ENCODE results near the gene MORN1.
"Not testable (repeated sequence)": the region's sequence is repeated elsewhere in the genome, so short reads cannot be mapped to it uniquely, and the experiment has no call there.

The MORN1 gene

DNA sequence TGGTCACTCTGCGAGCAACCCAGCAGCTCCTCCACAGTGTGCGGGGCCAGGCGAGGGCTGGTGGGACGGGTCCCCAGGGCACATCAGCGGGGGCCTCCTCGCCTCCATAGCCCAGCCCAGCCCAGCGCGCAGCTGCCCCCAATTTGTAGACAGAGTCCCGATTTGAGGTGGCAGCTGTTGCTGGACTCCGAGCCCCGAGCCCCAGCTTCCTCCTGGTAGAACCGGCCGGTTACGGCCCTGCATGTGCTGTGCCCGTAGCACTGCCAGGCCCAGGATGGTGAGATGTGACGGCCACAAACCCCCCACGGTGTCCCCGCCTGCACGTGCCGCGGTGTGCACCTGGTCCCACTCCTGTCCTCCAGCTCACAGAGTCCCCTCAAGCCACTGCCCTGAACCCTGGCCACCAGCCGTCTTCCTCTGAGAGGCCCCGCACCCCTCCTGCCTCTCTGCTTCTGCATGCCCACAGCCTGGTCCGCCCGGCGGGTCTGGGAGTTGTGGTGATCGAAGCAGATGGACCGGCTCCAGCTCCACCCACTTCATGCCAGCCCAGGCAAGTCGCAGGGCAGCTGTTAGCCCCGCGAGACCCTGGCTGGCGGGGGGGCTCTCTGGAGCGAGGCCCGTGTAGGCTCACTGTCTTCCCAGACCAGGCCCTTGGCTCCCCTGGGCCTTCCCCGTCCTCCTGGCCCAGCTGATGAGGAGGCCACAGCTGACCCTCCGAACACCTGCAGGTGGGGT is 55.5 kb downstream of the MORN1 start:
- no peak for DNase-seq

DNA sequence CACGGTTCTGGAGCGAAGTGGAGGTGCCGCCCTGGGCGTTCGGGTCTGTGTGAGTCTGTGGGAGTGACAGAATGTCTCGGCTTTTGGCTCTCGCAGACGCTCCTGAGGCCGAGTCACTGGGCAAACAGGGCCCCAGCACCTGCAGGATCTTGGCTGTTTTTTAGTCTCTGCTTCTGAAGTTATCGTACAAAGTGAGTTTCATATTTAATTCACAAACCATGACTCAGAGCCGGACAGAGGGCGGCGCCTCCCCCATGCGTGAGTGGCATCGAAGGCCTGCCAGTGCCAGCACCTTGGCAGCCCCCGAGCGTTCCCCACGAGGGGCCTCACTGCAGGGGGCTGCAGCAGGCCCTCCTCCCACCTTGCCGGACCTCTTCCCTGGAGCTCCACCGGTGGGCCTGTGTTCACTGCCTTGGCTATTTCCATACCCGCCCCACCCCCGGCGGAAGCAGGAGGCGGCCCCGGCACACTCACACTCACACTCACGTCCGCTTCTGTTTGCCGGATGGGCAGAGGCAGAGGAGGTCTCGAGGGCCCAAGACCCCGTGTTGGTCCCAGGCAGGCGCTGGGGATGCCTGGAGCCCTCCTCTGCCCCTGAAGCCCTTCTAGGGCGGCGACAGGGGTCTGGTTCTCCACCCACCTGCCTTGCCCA is 56.3 kb downstream of the MORN1 start:
- DNase-seq: no peak

DNA sequence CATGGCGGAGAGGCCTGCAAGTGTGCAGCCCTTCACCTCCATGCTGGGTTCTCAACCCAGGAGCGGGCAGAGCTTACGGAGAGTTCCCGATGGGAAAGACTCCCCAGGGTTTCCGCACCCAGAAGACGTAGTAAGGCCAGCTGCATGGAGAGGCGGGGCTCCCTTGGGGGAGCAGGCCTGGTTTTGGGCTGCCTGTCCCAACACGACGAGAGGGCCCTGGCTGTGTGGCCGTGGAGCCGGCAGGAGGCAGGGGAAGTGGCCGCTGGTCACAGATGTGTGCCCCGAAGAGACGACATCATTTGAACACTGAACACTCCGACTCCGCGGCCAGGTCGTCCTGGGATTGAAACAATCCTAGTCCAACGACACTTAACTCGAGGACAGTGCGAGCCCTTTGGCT is 57.0 kb downstream of the MORN1 start:
- no peak for DNase-seq

DNA sequence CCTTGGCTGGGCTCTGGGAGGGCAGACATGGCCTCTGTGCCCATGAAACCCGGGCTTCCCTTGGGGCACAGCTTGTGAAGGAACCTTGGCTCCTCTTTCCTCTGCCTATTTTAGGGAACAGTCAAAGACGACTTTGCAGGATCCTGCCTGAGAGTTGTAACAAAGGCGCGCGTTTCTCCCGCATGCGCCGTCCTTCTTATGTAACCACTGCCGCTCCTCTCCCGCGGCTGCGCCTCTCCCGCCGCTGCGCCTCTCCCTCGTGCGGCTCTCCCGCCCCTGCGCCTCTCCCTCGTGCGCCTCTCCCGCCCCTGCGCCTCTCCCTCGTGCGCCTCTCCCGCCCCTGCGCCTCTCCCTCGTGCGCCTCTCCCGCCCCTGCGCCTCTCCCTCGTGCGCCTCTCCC is 59.8 kb downstream of the MORN1 start:
- DNase-seq: not testable (repeated sequence)

DNA sequence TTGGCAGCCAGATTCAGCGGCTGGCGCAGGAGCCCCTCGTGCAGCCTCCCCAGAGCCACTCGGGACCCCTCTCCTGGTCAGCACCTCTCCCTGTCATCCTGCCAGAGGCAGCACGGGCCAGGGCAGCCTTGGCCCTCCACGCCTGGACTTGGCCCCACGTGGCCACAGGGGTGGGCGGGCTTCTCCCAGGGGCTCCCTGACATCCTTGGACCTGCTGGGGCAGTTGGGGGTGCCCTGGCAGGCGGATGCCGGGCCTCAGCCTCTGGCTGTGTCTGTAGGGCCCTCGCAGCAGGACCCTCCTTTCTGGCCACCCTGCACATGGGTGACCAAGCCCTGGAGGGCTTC is 60.2 kb downstream of the MORN1 start:
- DNase-seq: no peak

DNA sequence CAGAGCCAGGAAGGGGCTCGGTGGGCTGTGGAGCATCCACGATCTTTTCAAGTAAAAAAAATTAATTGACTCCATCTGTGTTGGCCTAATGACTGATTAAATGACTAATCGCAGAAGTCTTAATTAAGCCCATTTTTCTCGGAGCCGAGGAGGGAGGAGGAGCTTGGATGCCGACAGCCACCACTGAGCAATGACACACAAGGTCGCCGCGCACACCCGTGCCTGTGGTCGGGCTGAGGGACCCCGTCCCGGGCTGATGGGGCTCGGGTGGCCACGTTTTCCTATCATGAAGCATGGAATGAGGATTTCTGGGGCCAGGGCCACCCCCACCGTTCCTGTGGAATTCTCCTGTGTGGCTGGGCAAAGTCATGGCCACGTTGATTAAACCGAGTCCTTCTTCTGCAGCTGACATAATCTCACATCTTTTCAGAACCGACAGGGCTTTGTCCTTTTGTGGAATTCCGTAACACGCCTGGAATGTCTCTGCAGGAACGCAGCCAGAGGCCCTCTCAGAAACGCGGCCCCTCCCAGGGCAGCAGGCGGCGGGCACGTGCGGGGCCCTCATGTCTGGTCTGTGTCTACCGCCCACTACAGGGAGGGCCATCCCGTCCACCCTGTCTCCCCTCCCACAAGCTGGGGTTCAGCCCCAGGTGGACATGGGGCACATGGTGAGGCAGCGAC is 60.7 kb downstream of the MORN1 start:
- peak; percentile 94 for DNase-seq

DNA sequence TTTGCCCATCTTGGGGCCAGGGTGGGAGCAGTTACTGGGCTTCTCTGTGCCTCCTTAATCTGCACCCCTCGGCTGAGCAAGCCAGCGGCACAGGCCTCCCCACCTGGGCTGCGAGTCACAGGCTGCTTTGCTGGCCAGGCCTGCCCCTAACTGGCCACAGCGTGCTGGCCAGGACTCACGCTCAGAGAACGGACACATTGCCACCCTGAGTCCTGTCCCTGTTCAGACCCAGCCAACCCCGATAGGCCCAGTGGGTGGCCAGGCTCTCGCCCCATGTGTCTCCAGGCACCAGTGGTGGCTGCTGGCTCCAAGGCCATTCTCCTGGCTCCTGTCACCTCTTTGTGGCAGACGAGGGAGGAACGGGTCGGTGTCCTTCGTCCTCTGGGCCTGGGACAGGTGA is 61.3 kb downstream of the MORN1 start:
- no peak for DNase-seq

DNA sequence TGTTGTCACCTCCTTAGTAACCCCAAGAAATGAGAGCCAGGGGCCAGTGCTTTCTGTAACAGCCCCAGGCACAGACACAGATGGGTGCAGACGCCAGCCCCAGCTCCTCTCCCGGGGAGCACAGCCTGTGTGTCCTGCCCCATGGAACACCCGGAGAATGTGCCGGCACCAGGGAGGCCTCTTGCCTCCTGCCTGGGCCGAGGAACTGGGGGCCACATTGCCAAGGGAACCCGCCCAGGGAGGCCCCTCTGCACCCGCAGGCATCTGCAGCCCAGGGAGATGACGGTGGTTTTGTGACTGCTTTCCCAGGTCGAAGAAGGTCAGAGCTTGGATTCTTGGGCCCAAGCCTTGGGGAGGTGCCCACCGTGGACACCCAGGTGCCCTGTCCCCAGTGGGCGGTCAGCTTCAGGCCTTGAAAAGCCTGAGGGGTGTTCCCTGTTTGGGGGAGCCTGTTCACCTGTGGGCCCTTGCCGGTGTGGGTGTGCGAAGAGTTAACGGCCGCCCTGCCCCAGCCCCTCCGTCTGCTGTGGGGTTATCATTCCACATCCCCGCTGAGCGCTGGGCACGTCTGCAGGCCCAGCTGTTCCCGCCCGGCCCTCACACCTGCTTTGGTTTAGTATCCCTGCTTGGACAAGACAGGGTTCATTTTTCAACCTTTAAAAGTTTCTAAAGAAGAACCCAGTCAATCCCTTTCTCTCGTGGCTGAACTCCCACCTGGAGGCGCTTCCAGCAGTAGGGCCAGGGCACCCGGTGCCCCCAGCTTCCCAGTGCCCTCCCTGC is 62.5 kb downstream of the MORN1 start:
- DNase-seq: no peak

DNA sequence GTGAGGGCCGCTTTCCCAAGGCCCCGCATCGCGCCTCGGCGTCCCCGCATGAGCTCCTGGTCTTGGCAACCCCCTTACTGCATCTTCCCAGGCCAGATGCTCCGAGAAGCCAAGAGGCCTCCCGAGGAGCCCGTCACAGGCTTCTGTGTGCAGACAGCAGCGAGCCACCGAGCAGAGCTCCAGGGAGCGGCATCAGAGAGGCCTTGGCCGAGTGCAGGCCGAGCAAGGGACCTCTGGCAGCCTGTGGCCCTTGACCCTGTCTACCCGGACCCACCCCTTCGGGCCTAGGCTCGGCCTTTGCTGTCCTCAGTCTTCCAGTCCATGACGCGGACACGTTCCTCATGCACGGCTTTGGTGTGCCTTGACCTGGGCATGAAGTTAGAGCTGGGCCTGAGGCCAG is 63.5 kb downstream of the MORN1 start:
- DNase-seq: no peak

DNA sequence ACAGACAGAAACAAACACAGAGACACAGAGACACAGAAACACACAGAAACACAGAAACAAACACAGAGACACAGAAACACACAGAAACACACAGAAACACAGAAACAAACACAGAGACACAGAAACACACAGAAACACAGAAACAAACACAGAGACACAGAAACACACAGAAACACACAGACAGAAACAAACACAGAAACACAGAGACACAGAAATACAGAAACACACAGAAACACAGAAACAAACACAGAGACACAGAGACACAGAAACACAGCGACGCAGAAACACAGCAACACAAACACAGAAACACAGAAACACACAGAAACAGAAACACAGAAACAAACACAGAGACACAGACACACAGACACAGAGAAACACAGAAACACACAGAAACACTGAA is 64.2 kb downstream of the MORN1 start:
- not testable (repeated sequence) for DNase-seq

DNA sequence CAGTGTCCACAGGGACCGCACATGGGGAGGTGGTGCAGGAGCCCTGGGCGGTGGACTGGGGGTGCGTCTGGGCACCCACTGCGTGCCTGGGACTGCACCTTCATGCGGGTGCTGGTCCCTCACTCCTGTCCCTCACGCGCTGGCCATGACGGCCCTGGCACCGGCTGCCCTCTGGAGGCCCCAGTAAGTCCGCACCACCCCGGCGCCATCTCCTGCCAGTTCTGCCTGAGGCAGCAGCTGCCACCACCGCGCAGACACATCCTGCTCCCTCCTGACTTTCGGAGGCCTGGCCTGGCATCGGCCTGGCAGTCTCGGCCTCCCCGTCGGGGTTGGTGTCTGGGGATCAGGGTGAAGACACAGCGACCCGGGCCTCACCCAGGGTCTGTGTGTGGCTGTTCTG is 64.8 kb downstream of the MORN1 start:
- no peak for DNase-seq

DNA sequence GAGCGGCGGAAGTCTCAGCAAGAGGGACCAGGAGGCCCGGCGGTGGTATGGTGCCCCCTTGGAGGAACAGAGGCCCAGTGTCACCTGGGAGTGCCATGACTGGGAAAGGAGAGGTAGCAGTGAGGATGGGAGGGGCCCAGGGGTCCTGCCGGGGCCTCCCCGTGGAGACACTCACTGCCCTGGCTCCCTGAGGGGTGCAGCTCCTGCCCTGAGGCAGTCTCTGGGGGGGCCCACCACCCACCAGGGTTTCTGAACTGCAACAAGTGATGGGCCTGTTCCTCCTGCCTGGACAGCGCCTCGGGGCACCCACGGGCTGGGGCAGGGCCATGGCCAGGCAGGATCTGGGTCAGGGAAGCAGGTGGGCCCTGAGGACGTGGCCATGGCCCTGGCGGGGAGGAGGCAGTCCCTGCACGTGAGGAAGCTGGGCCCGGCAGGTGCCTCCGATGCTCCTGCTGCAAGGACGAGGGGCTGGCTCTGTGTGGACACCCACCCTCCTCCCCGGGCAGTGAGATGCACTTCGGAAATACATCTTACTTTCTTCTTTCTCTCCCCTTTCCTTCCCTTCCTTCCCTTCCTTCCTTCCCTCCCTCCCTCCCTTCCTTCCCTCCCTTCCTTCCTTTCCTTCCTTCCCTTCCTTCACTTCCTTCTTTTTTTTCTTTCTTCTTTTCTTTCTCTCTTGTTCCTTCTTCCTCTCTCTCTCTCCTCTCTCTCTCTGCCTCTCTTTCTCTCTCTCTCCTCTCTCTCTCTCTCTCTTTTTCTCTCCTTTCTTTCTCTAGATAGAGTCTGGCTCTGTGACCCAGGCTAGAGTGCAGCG is 66.6 kb downstream of the MORN1 start:
- no peak for DNase-seq

DNA sequence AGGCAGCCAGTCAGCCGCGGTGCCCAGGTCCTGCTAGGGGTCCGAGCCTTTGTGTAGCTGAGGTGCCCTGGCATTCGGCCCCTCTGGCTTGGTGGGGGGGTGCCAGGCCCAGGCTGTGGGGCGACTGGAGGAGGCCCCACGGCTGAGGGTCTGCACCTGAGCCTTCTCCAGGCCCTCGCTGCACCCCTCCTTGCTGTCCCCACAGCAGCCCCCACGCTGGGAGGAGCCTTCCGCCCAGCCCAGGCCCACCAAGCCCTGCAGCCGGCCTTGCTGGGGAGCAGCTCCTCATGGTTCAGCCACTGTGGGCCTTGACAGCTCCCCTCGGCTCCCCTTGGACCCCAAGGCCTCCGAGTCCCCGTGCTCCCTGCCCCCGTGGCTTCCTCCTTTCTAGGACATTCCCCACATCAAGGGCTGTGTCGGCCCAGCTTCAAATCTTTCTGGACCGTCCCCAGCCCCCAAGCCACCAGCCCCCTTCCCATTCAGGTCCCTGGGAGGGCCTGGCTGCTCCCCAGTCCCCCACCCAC is 67.8 kb downstream of the MORN1 start:
- no peak for DNase-seq

DNA sequence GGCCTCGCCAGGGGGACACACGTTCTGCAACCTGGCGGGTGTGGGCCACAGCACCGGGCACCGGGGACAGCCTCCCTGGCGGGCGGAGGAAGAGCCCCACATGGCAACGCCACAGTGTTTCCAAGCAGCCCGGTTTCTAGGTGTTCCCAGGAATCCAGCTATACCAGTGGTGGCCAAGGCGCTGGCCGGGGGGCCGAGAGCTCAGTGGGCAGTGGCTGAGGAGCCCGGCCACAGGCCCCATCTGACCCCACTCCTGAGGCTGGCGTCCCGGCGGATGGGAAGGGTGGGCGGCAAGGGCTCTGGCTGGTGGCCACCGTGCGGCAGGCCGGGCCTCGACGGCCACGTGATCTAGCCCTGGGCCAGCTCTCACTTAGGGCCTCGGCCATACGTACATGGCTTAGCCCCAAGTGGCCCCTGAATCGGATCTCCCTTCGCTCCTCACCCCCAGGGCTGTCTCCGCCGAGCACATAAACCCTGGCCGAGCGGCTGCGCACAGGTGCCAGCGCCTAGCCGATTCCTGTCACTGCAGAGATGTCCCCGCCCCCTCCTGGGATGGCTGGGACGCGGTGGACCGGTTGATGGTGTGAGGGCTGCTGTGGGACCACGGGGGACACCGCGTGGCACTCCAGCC is 68.7 kb downstream of the MORN1 start:
- DNase-seq: no peak

DNA sequence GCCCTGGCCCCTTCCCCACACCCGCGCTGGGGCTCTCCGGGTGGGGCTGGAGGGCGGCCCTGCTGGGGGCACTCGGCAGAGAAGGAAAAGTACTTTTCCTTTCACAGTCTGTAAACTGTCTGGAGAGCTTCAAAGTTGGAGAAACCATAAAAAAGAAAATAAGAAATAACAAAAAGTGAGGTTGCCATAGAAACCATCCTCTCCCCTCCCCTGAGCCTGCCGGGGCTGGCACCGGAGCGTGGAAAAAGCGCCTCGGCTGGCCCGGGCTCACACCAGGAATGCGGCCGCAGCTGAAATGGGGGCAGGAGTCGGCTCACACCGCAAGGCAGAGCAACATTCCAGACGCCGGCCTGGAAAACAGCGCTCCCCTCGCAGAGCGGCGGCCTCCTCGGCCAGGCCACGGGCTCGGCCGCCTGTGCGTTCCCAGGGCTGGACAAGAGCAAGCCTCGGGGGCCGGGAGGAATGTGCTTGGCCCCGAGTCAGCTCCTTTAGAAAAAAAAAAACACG is 69.2 kb downstream of the MORN1 start:
- peak; percentile 91 for DNase-seq

DNA sequence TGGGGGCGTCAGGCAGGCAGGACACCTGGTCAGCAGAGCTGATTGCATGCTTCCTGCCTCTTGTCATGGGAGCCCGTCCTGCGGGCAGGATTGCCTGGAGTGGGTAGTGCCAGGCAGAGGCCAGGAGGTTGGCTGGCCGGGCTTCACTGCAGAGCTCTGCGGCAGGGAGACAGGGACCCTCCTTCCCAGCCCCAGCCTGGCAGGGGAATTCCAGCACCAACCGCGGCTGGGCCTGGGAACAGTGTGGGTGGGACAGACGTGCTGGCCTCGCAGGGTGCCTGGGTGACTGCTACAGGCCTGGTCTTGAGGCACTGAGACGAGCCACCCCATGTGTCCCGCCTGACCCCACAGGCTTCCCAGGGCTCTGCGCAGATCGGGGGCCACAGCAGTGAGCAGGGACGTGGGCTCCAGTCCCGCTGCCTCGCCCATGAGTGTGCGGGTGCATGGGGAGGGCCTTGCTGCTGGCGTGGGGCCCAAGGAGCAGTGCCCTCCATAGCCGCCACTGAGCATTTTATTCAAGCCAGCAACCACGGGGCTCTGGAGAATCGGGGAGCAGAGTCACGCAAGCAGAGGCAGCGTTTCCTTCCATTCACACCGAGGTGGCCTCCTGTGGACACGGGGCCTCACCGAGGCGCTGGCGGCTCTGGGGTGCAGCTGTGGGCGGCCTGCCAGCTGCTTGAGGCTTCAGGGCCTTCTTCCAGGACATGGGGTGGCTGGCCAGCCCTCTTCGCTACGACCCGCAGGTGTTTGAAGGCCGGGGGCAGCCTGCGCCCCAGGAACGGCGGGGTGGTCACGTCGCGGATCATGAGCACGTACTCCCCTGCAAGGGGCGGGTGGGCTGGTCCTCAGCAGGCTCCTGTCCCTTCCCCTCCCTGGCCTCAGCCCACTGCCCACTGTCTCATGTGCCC is 70.3 kb downstream of the MORN1 start:
- no peak for DNase-seq

DNA sequence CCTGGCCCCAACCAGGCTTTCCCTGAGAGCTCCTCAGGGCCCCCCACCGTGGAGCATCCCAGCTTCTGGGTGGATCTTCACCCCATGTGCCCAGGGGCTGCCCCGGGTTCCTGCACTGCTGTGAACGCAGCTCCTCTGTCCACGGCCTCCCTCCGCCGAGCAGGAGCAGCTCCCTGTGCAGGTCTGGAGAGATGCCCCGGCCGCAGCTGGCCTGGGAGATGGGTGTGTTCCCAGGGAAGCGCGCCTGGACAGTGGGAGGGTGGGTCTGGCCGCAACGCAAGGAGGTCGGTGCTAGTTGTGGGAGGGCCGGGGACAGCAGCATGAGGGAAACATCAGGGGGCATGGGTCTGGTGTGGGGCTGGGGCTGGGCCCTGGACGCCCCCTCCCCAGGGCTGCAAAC is 71.3 kb downstream of the MORN1 start:
- DNase-seq: no peak

DNA sequence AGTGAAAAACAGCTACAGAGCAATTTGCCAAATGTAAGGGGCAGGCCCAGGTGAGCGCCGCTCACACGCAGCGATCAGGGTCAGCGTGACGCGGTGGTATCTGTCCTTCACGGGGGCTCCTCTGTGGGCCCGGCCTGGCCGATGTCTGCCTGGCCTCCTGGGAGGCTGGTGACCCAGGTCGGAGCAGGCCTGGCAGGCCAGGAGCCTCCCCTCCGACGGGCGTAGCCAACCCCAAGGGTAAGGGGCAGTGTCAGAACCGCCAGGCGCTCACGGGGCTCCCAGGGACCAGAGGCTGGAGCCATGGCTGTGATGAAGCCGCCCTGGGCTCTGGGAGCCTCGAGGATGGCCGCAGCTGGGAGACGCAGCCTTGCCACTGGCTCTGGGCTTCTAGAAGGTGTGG is 72.1 kb downstream of the MORN1 start:
- DNase-seq: no peak

DNA sequence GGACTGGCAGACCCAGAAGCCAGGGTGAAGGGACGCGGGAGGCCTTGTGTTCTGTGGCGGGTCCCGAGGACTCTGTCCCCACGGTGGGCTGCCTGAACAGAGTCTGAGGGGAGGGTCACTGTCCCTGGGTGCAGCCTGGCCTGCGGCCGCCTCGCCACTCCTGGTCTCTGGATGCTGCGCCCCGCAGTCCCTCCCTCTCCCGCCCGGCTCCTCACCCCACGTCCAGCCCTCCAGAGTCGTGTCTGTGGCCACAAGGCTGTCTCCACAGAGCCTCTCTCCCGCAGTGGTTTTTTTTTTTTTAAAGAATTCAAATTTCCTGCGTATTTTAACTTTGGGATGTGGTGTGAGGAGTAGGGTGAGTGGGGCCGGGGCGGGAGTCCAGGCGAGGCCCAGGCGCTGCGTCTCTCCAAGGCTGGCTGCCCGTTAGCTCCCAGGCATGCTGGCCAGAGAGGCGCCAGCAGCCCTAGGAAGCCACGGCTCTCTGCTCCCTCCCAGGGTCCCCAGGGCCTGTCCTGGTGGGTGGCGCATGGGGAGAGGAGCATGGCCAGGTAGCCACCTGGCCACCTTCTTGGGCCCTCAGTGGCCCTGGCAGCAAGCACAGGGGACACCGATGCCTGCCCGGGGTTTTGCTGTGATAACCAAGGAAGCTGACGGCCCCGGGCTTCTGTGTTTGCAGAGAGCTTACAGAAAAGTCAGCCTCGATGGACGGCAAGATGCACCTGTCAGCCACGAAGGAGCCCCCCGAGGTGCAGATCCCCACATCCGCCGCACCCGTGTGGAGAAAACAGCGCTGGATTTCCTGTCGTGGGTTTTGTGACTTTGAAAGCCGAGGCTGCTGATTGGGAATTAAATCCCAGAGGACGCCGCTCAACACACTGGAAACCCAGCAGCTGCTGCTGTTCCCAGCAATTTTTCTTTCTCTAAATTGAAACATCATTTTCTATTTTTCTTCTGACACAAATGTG is 72.8 kb downstream of the MORN1 start:
- DNase-seq: no peak
